ENCODE measurements around the gene FOXK1.

Gene FOXK1

DNA sequence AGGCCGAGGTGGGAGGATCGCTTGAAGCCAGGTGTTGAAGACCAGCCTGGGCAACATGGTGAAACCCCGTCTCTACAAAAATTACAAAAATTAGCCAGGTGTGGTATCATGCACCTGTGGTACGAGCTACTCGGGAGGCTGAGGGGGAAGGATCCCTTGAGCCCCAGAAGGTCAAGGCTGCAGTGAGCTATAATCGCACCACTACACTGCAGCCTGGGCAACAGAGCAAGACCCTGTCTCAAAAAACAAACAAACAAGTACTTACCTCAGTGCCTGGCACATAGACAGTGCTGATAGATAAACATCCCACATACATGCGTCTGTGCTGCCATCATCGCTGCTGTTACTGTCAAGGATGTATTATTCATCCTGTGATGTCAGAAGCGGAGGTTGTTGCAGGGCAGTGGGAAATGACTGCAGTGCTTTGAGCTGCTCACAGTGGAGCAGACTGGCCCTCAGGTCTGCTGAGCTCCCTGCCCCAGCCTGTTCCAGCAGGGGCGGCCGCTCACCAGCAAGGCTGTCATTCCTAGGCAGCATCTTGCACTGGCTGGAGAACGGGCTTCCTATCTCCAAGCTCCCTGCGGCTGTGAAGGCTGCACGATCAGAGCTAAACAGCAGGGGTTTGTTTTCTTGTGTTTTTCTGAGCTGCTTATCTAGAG, 18.6 kb downstream of the FOXK1 start:
- no peak for DNase-seq

DNA sequence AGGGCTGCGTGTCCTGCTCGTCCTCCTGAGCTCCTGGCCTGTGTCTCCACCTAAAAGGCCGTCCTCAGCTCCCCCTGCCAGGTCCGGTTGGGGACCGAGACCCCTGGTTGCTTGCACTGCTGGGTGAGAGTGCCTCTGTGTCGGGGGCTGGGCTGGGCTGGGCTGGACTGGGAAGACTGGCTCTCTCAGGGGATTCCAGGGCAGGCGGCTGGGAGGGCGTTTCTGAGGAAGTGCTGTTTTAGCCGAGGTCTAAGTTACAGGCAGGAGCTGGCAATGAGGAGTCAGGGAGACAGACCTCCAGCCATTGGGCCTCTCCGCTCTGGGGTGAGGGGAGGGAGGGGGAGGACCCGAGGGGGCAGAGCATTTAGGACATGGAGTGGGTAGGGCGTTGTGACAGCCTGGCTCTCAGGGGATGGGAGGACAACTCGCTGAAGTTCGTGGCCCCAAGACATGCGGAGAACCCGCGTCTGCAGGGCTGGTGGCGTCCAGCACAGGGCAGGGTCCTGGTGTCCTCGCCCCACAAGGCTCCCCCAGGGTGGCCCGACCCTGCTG, 20.9 kb downstream of the FOXK1 start:
- no peak for DNase-seq

DNA sequence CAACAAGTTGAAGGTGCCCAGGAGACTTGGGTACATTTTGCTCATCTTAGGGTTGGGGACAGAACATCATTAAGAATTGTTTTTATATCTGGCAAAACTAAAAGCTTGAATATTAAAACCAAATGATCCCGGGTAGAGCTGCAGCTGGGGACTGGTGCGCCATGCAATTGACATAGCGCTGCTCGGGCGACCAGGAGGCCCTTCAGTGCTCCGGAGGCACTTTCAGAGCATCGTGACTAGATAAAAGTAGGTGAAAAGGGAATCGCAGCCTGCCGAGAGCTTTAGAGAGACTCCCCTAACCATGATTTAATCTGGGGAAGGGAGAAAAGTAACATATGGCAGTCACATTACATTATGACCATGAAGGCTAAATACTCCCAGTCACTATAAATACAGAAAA, 21.4 kb downstream of the FOXK1 start:
- DNase-seq = no peak

DNA sequence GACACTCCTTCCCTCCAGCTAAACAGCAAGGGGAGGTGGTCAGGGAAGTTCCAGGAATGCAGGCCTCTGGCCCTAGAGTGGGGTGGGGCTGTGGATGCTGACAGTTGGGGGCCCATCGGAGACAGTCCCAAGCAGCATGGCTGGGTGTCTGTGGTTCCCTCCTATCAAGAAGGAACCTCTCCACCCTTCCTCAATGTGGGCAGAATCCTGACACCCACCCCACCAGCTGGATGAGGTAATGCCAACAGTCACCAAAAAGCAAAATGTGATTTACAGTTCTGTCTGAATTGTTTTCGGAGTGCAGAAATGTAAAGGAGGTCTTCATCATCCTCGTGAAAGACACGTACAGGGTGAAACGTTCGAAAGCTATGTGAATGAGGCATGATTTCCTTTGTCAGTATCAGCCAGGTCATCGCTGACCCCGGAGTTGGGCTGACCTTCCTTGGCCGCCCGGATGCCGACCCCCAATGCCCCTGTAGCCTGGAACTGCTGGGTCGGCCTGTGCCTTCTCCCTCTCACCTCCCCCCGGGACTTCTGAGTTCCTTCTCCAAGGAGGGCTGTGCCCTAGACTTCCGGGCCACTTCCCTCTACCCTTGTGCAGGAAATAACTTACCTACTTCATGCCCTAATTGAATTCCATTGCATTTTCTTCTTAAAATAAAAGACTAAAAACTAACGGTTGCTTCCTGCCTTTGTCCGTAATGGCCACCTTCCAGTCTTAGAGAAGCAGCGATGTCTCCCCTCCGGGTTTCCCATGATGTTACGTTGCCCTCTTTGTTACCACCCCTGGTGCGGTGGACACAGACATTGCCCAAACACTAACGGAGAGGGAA, 24.5 kb downstream of the FOXK1 start:
- DNase-seq = no peak

DNA sequence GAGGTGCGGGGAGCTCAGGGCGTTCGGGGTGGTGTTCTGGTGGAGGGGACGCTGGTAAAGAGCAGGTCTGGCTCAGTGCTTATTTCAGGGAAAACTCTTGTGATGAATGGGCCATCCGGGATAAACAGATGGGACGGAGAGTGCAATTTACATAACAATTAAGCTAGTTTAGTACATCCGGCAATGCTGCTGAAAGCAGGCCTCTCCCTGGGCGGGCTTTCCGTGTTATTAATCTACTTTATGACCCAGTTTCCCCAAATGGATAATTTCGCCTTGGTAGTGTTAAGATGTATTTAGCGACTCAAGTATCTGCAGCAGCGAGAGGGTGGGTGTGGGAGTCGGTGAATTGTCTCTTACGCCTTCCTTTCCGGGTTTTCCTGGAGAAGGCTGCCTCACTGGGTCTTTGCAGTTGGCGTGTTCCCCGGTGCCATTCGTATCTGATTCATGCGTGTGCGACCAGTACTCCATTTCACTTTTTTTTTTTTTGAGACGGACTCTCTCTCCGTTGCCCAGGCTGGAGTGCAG, 25.2 kb downstream of the FOXK1 start:
- no peak for DNase-seq

DNA sequence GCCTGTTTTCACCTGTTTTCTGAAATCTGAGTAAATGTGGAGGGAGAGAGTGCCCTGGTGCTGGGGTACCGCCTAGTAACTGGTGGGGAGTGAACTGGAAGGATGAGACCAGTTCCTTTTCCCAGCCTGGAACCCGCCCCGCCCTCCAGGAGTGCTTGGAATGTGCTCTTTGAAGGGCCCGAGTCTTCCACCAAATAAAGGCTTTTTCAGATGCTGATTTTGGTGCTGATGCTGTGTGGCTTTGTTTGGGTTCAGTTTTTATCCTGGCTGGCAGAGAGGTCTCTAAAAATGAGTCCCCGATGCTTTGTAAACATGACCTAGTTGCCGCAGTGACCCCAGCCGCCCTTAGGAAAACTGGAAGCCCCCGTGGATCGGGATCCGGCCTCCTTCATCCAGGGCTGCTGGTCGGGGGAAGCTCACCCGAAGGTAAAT, 25.9 kb downstream of the FOXK1 start:
- DNase-seq = no peak

DNA sequence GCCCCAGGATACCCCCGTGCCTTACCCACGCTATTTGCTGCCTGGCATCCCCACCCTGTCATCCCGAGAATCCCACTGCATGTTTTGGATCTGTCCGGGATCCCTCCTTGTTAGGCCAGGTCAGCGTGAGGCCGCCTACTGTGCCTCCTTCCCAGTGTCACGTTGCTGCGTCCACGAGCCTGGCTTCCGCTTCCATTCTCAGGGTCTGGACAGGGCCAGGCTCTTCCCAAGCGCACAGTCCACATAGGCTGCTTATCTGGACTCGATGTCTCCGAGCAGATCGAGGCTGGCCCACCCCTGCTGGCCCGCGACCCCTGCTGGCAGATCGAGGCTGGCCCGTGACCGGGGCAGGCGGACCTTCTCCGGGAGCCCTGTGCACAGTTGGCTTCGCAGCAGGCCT, 27.1 kb downstream of the FOXK1 start:
- DNase-seq = no peak

DNA sequence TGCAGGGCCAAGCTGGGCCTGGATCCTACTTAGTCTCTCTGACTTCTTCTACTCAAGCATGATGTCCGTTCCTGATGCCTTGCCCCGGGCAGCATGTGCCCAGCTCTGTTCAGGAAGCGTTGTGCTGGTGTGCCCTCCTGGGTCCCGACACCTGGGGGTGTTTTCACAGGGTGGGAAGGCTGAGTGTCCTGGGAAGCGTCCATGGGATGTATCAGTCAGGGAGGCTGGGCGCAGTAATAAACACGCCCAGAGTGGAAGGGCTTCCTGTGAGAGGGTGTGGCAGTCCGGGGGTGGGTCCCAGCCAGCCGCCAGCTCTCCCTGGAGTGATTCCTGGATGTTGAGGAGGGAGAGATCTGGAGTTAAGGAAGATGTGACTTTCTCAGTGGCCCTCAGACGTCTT, 29.0 kb downstream of the FOXK1 start:
- DNase-seq = no peak

DNA sequence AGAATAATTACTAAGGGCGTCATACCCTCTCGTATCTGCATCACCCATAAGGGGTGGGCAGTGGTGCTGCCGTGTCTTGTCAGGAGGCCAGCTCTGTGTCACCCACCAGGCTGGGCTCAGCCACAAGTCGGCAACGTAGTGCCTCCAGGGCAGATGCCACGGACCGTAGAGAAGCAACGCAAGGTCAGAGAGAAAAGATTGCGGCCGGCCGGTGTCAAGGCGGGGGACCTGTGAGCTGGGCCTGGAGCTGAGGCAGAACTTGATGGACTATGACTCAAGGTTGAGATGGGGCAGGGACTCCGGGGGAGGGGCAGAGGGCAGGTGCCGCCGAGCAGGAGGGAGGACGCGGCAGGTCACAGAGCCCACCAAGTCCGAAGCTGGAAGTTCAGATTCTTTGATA, 29.5 kb downstream of the FOXK1 start:
- no peak for DNase-seq

DNA sequence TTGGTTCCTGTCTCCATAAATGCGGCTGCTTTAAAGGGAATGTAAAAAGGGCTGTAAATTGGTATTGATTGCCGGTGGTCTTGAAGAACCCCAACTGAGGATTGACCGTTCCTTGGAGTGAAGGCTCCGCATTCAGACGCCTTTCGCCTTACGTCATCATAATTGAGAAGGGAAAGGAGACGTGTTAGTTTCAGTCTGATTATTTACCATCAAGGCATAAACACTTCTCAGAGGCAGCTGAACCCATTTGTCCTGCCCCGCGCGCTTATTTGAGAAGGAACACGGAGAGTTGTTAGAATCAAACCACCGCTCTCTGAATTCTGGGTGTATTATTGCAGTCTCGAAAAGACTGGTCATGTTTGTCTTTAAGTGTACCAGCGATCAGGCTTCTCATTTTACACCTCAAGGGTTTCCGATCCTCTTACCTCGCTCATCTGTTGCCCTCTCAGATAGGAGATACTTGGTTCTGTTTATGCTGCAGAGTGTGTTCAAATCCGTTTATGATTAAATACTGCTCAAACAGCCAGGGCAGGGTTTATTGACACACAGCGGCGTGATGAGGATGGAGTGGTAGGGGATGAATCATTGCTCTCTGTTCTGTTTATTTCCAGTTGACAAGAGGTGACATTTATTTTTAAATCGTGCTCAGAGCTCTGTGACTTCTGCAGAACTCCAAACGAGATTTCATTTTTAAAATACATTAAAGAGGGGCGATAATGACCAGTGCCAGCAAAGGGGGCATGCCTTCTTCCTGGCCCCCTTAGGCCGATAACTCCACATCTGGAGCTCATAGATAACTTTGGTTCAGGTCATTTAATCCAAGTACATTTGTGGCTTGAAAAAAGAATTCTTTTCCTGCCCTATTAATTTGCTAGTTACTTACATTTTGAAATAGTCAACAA, 30.4 kb downstream of the FOXK1 start:
- peak; percentile 73 for DNase-seq

DNA sequence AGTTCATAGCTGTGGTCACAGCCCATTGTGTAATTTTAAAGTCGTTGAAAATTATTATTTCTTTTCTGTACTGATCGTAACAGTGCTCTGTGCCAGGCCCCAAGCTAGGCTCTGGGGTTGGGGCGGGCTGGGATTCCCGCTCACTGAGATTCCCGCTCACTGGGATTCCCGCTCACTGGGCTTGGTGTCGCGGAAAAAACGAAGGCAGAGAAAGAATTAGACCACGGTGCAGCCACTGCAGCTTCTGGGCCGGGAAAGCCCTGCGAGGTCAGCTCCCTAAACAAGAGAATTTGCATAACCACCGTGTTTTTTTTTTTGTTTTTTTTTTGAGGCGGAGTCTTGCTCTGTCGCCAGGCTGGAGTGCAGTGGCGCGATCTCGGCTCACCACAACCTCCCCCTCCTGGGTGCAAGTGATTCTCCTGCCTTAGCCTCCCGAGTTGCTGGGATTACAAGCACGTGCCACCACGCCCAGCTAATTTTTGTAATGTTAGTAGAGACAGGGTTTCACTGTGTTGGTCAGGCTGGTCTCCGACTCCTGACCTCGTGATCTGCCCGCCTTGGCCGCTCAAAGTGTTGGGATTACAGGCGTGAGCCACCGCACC, 31.2 kb downstream of the FOXK1 start:
- no peak for DNase-seq

DNA sequence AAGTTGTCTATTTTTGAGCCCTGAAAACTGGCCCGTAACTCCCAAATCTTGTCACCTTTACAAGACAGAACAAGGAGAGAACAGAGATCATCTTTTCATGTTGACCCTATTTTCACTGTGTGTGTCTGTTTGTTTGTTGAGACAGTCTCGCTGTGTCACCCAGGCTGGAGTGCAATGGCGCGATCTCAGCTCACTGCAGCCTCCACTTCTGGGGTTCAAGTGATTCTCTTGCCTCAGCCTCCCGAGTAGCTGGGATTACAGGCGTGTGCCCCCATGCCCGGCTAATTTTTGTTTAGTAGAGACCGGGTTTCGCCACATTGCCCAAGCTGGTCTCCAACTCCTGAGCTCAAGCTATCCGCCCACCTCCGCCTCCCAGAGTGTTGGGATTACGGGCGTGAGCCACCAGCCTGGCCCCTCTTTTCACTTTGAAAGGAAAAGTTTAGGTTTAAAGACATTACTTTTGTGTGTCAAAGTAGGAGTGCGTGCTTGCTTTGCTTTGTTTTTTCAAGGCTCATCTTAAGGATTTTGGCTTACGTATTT, 32.1 kb downstream of the FOXK1 start:
- DNase-seq = no peak

DNA sequence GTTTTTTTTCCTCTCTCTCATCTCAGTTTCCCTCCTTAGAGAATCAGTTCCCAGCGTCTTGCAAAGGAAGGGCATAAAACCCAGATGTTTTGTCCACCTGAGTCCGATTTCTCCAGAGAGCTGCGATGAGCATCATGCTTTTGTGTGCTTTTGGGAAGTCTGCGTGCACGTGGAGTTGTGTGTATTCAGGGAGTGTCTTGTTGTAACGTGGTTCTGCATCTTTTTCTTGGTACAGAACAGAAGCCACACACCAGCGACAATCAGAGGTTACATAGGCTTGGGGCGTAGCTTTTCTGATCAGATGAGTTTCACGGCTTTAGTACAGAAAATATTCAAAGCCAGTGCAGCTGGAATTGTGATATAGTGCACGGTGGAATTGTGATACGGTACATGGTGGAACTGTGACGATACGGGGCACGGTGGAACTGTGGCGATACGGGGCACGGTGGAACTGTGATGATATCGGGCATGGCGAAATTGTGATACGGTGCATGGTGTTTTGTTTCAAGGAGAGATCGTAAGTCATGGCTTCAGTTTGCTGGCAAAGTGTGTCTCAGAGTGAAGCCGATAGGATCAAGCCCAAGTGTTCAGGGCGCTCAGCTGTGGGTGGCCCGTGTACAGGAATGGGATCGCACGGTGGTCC, 32.8 kb downstream of the FOXK1 start:
- no peak for DNase-seq

DNA sequence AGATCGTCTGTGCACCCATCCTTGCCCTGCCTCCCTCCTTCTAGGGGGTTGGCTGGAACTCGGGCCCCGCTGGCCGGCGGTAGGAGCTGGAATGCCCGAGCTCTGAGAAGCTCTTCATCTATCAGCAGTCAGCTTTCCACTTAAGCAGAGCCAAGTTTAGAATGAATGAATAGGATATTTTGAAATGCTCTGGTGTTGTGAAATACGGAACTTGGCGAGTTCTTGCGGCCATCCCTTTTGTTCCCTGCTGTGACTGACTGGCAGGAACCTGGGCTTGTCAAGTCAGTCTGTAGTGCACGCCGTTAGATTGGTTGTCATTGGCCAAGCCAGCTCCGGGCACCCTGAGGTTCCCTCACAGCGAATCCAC, 33.3 kb downstream of the FOXK1 start:
- DNase-seq = peak; percentile 82

DNA sequence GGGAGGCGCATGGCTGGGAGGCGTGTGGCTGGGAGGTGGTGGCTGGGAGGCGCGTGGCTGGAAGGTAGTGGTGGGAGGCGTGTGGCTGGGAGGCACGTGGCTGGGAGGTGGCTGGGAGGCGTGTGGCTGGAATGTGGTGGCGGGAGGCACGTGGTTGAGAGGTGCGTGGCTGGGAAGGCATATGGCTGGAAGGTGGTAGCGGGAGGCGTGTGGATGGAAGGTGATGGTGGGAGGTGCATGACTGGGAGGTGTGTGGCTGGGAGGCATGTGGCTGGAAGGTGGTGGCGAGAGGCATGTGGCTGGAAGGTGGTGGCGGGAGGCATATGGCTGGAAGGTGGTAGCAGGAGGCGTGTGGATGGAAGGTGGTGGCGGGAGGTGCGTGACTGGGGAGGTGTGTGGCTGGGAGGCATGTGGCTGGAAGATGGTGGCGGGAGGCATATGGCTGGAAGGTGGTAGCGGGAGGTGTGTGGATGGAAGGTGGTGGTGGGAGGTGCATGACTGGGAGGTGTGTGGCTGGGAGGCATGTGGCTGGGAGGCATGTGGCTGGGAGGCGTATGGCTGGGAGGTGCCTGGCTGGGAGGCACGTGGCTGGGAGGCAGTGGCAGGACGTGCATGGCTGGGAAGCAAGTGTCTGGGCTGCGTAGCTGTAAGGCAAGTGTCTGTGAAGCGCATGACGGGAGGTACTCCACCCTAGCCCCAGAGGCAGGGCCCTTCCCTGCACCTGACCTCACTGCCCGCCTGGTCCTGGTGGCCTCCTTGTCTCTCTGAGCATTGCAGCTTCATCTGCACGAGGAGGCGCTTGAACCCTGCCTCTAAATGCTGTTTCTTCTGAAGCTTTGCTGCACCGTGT, 35.1 kb downstream of the FOXK1 start:
- no peak for DNase-seq

DNA sequence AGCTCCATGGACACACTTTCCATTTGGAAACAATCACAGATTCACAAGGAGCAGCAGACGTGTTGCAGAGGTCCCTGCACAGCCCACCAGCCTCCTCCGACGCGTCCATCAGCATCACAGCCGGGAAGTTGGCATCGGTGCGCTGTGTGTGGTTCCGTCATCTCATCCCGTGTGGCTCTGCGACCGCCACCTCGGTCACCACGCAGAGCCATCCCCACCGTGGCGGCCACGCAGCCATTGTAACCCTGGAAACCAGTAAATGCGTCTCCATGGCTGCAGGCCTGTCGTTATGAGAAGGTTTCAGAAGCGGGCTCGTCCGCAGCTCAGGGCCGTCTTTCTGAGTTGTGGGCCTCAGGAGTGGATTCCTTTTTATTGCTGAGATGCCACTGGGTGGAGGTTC, 36.0 kb downstream of the FOXK1 start:
- no peak for DNase-seq

DNA sequence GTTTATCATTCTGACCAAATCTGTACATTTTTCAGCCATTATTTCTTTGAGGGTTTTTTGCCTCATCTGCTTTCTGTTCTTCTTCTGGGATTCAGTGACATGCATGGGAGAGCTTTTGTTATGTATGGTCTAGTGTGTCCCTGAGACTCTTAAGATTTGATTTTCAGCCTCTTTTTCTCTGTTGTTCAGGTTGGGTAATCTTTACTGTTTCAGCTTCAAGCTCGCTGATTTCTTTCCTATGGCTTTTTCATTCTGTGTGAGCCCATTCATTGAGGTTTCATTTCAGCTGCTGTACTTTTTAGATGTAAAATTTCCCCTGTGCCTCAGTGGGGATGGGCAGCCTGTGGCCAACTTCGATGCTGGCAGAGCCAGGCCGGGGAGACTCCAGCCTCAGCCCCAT, 38.1 kb downstream of the FOXK1 start:
- DNase-seq = no peak

DNA sequence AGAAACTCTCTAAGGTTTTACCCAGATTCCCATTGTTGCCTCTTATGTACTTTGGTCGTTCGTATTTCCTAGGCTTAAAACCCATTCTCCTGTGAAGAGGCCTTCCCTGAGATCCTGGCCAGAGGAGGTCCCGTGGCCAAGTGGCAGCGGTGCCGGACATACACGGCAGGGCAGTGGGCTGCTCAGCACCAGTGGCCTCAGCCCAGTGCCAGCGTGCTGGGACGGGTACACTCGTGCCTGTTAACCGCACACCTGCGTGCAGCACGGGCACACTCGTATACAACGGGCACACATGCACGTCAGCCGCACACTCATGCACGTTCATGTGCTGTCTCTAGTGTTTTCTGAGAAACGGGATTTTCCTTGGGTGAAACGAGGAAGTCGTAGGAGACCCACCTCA, 40.2 kb downstream of the FOXK1 start:
- DNase-seq = no peak

DNA sequence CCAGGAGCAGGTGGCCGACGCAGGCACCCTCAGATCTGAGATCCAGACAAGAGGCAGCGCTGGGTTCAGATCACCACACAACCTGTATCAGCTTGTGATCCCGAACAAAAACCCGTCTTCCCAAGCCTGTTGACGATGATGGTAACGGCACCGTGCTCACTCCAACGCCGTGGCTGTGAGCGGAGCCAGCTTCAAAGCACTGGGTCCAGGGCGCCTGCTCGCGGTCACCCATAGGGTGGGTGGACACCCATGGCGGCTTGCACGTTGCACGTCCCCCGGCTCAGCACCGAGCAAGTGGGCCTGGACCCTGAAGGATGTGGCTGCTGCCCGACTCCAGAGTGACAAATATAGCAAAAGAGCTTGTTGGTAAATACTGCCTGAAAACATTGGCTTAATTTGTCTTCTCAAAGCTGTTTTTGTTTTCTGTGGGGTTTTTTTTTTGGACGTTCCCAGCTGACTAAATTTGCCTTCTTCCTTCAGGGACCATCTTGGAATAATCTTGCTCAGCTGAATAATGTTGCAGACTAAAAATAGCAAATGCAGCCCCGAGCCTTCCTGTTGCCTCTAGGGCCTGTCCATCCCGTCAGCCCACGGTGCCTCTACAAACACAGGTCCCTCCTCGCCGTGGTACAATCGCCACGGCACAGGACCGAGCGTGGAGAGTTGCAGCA, 41.0 kb downstream of the FOXK1 start:
- DNase-seq = no peak

DNA sequence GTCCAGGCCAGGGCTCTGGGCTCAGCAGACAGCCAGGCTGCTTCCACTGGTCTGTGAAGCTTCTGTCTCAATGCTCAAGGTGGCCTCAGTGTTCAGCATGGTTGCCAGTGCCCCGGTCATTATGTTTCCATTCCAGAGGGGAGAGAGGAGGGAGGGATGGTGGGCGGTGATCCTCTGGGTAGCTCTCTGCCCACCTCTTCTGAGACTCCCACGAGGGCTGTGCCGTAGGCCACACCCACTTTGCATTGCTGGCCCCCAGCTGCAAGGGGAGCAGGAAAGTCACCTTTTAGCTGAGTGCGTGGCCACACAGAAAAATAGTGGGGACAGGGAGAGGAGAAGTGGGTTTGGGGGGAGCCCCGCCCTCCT, 42.5 kb downstream of the FOXK1 start:
- DNase-seq = no peak
